ENCODE results near the gene NKAIN2. TPM values are rescaled to one million over a fixed set of nuclear protein-coding genes. Genes with fewer than 3 reads are reported as not detected.
"Not testable (repeated sequence)": the region's sequence is repeated elsewhere in the genome, so short reads cannot be mapped to it uniquely, and the experiment has no call there.

The NKAIN2 gene
- total RNA-seq, 1 experiment from 2014 or later, result 3.7 TPM

- DNase-seq (ENCODE audit: extremely low read depth, low read depth), result no peak
Measured at GRCh38 chr6:124721331-124721730, 917.7 kb downstream of the NKAIN2 start.

GRCh38 chr6:124722141-124722878 is 918.6 kb downstream of the NKAIN2 start:
- DNase-seq (ENCODE audit: extremely low read depth, low read depth), result no peak

GRCh38 chr6:124723671-124724070 is 920.0 kb downstream of the NKAIN2 start:
- no peak for DNase-seq (ENCODE audit: extremely low read depth, low read depth)

GRCh38 chr6:124737804-124738203 is 934.1 kb downstream of the NKAIN2 start:
- not testable (repeated sequence) for DNase-seq (ENCODE audit: extremely low read depth, low read depth)

- no peak for DNase-seq (ENCODE audit: extremely low read depth, low read depth)
Measured at GRCh38 chr6:124738482-124738881, 934.8 kb downstream of the NKAIN2 start.

- no peak for DNase-seq (ENCODE audit: extremely low read depth, low read depth)
Measured at GRCh38 chr6:124741341-124741740, 937.7 kb downstream of the NKAIN2 start.

- no peak for DNase-seq (ENCODE audit: extremely low read depth, low read depth)
Measured at GRCh38 chr6:124742971-124743370, 939.3 kb downstream of the NKAIN2 start.

- DNase-seq (ENCODE audit: extremely low read depth, low read depth), result no peak
Measured at GRCh38 chr6:124743420-124743819, 939.8 kb downstream of the NKAIN2 start.

GRCh38 chr6:124747349-124747748 is 943.7 kb downstream of the NKAIN2 start:
- DNase-seq (ENCODE audit: extremely low read depth, low read depth), result no peak

- no peak for DNase-seq (ENCODE audit: extremely low read depth, low read depth)
Measured at GRCh38 chr6:124748778-124749177, 945.1 kb downstream of the NKAIN2 start.

GRCh38 chr6:124753001-124753400 is 949.3 kb downstream of the NKAIN2 start:
- no peak for DNase-seq (ENCODE audit: extremely low read depth, low read depth)

GRCh38 chr6:124753562-124754105 is 950.0 kb downstream of the NKAIN2 start:
- no peak for DNase-seq (ENCODE audit: extremely low read depth, low read depth)

- DNase-seq (ENCODE audit: extremely low read depth, low read depth), result no peak
Measured at GRCh38 chr6:124755321-124755720, 951.7 kb downstream of the NKAIN2 start.

GRCh38 chr6:124757560-124757959 is 953.9 kb downstream of the NKAIN2 start:
- no peak for DNase-seq (ENCODE audit: extremely low read depth, low read depth)

- DNase-seq (ENCODE audit: extremely low read depth, low read depth), result no peak
Measured at GRCh38 chr6:124758663-124759062, 955.0 kb downstream of the NKAIN2 start.

- no peak for DNase-seq (ENCODE audit: extremely low read depth, low read depth)
Measured at GRCh38 chr6:124765280-124765679, 961.6 kb downstream of the NKAIN2 start.

GRCh38 chr6:124768224-124768623 is 964.6 kb downstream of the NKAIN2 start:
- DNase-seq (ENCODE audit: extremely low read depth, low read depth), result no peak

GRCh38 chr6:124769811-124770544 is 966.3 kb downstream of the NKAIN2 start:
- no peak for DNase-seq (ENCODE audit: extremely low read depth, low read depth)

GRCh38 chr6:124770784-124771183 is 967.1 kb downstream of the NKAIN2 start:
- DNase-seq (ENCODE audit: extremely low read depth, low read depth), result no peak

GRCh38 chr6:124772733-124773319 is 969.2 kb downstream of the NKAIN2 start:
- no peak for DNase-seq (ENCODE audit: extremely low read depth, low read depth)

GRCh38 chr6:124775121-124775520 is 971.5 kb downstream of the NKAIN2 start:
- no peak for DNase-seq (ENCODE audit: extremely low read depth, low read depth)
